ENCODE measurements around the gene ATF3.
"Not testable (repeated sequence)": the region's sequence is repeated elsewhere in the genome, so short reads cannot be mapped to it uniquely, and the experiment has no call there.

ATF3 gene

GRCh38 chr1:212630158-212630900, 21.8 kb downstream of the ATF3 start:
- TF ChIP-seq, protein P1, sequence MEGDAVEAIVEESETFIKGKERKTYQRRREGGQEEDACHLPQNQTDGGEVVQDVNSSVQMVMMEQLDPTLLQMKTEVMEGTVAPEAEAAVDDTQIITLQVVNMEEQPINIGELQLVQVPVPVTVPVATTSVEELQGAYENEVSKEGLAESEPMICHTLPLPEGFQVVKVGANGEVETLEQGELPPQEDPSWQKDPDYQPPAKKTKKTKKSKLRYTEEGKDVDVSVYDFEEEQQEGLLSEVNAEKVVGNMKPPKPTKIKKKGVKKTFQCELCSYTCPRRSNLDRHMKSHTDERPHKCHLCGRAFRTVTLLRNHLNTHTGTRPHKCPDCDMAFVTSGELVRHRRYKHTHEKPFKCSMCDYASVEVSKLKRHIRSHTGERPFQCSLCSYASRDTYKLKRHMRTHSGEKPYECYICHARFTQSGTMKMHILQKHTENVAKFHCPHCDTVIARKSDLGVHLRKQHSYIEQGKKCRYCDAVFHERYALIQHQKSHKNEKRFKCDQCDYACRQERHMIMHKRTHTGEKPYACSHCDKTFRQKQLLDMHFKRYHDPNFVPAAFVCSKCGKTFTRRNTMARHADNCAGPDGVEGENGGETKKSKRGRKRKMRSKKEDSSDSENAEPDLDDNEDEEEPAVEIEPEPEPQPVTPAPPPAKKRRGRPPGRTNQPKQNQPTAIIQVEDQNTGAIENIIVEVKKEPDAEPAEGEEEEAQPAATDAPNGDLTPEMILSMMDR (conservative IDR thresholded peaks at IDR 0.05; ENCODE audit: control insufficient read depth, insufficient read depth, low read depth, low read length), result peak; percentile 84
- DNase-seq (ENCODE audit: low read depth), result peak; percentile 62
- no peak overlapping the region for H3K4me3 ChIP-seq (ENCODE audit: control insufficient read depth, low read depth, low read length)

GRCh38 chr1:212633161-212633560, 24.6 kb downstream of the ATF3 start:
- TF ChIP-seq, protein P1 (conservative IDR thresholded peaks at IDR 0.05; ENCODE audit: control insufficient read depth, insufficient read depth, low read depth, low read length), result no peak
- DNase-seq (ENCODE audit: low read depth), result no peak

GRCh38 chr1:212634252-212634651, 25.7 kb downstream of the ATF3 start:
- H3K4me3 ChIP-seq (ENCODE audit: control insufficient read depth, low read depth, low read length), result no peak overlapping the region

More at GRCh38 chr1:212633161-212633560, 24.6 kb downstream of the ATF3 start:
- no peak overlapping the region for H3K4me3 ChIP-seq (ENCODE audit: control insufficient read depth, low read depth, low read length)

DNA sequence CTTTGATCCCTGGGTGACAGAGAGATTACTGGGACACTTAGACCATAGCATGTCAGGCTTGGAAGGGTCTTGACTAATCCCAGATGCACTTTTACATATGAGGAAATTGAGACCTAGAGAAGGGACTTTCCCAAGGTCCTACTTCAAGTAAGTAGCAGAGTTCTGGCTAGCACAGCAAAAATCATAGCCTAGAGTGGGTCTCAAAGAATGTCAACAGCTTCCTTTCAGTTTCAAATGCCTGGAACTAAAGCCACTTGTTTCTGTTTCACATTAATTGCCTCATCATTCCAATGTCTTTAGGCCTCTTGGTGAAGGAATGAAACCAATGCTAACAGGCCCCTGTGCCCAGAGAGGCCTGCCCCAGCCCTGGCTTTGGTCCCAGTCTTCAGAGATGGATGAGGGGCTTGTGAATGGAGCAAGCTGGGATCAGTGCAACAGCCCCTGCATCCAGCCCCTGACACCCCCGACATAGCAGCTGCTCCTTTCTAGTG, 26.6 kb downstream of the ATF3 start:
- TF ChIP-seq, protein P1 (conservative IDR thresholded peaks at IDR 0.05; ENCODE audit: control insufficient read depth, insufficient read depth, low read depth, low read length), result no peak
- no peak overlapping the region for H3K4me3 ChIP-seq (ENCODE audit: control insufficient read depth, low read depth, low read length)
- DNase-seq (ENCODE audit: low read depth), result no peak

More at GRCh38 chr1:212634252-212634651, 25.7 kb downstream of the ATF3 start:
- TF ChIP-seq, protein P1 (conservative IDR thresholded peaks at IDR 0.05; ENCODE audit: control insufficient read depth, insufficient read depth, low read depth, low read length), result no peak
- no peak for DNase-seq (ENCODE audit: low read depth)

DNA sequence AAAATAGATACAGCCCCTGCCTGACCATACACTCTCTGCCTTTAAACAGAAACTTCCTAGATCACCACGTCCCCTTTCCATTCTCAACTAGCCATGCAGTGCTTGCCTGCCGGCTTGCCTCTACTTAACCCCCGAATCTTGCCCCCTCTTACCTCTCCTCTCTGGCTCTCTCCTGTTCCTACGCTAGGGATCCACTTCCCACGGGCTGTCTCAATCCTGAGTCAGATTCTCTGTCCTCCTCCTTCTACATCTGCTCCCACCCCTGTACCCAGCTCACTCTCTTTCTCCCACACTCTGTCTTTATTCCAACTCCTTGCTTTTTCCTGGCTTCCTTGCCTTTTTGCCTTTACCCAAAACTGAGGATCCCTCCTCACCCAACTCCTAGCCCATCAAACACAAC, 29.3 kb downstream of the ATF3 start:
- TF ChIP-seq, protein P1 (conservative IDR thresholded peaks at IDR 0.05; ENCODE audit: control insufficient read depth, insufficient read depth, low read depth, low read length), result no peak
- DNase-seq (ENCODE audit: low read depth), result peak; percentile 65
- H3K4me3 ChIP-seq (ENCODE audit: control insufficient read depth, low read depth, low read length), result no peak overlapping the region

DNA sequence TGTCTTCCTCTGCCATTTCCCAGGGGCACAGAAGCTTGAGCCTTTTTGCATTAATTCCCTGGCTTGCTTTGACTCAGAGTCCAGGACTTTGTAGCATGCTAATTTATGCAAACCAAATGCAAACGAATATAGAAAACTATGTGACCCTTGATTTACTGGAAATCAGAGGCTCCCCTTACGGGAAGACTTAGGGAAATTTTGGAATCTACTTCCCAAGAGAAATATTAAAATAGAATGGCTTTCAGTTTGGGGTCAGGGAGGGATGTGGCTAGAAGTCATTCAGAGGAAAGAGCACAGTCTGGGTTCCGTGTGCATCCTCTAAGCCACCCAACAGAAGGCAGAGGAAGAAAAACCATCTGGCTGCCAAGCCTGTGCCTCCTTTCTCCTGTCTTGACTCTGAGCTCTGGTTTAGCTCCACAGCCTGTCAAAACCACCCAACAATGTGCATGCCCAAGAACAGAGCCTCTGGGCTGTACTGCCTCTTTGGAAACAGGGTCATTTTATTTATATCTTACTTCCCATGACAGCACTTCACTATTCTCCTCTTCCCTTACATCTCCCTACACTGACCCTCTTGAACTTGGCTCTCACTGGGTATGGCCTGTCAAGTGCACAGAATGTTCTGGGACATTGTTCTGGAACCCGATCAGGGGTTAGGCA, 30.1 kb downstream of the ATF3 start:
- H3K4me3 ChIP-seq (ENCODE audit: control insufficient read depth, low read depth, low read length), result no peak overlapping the region
- TF ChIP-seq, protein P1 (conservative IDR thresholded peaks at IDR 0.05; ENCODE audit: control insufficient read depth, insufficient read depth, low read depth, low read length), result no peak
- DNase-seq (ENCODE audit: low read depth), result peak; percentile 74

GRCh38 chr1:212639524-212639923, 31.0 kb downstream of the ATF3 start:
- H3K4me3 ChIP-seq (ENCODE audit: control insufficient read depth, low read depth, low read length); DNase-seq (ENCODE audit: low read depth): not testable (repeated sequence)
